GM12878 (cell line): ENCODE measurements around the gene ERG. TPM values are rescaled to one million over a fixed set of nuclear protein-coding genes. Genes with fewer than 3 reads are reported as not detected.

Source experiments
- ATAC-seq: fragments of 200-7000 bp; cut with Tn5 transposase; 3 replicates; pipeline ENCODE4 v1.9.1; 2020; ENCODE audit warnings: mild to moderate bottlenecking, moderate library complexity
- BruUV-seq: library from RNA; stranded (reverse); fragments of 400-500 nt; replicated peaks from 2 replicates; lab custom pipeline; 2021; lab: Mats Ljungman, UMichigan
- CTCF ChIA-PET: fragments of 300-600 bp; sonication (Branson Sonifier 250); formaldehyde crosslinking; extraction: SDS; loops from one replicate; lab custom pipeline; 2021; ENCODE audit warnings: inconsistent platforms; lab: Yijun Ruan, JAX
- POLR2A ChIA-PET: fragments of 350-600 bp; formaldehyde crosslinking; extraction: SDS; loops from one replicate; lab custom pipeline; 2021; ENCODE audit warnings: inconsistent platforms; lab: Charles Lee
- RAD21 ChIA-PET: fragments of 300-600 bp; sonication (Branson Sonifier 250); formaldehyde crosslinking; loops from one replicate; lab custom pipeline; 2023; ENCODE audit warnings: antibody characterized with exemption; ENCODE audit not compliant: unreplicated experiment; lab: Charles Lee
- SMC1A ChIA-PET: fragments of 300-600 bp; sonication (Branson Sonifier 250); formaldehyde crosslinking; loops from one replicate; lab custom pipeline; 2023; ENCODE audit not compliant: unreplicated experiment, uncharacterized antibody; lab: Charles Lee
- DNase-seq: peaks from one replicate; pipeline ENCODE4 v3.0.0-alpha.2; 2011; ENCODE audit warnings: low read depth, low spot score
- FAIRE-seq: peaks from 3 replicates; lab custom pipeline; 2011; peaks lifted over from hg19 to GRCh38; lab: Jason Lieb, UNC
- H2AFZ ChIP-seq: 2 replicates; pipeline ENCODE4 v1.6.0; 2011; ENCODE audit warnings: low read depth, low read length, control low read depth; ENCODE audit not compliant: control insufficient read depth
- H3K27ac ChIP-seq: 2 replicates; pipeline ENCODE4 v1.5.1; 2011; ENCODE audit warnings: control low read depth; ENCODE audit not compliant: control insufficient read depth, insufficient read depth
- H3K27me3 ChIP-seq, 2 experiments: replicated peaks in 1 of 2; 2 replicates each; pipeline versions ENCODE4 v1.6.0 to v1.6.1; 2011; ENCODE audit warnings: low read length in 1 of 2; ENCODE audit not compliant: control insufficient read depth in 2 of 2, insufficient read depth in 2 of 2
- H3K36me3 ChIP-seq, 2 experiments: 2 replicates each; pipeline ENCODE4 v1.5.1; 2011; ENCODE audit warnings: low read length in 1 of 2; ENCODE audit not compliant: control insufficient read depth in 2 of 2, insufficient read depth in 2 of 2
- H3K4me1 ChIP-seq: 2 replicates; pipeline ENCODE4 v1.6.1; 2011; ENCODE audit warnings: mild to moderate bottlenecking, low read length, moderate library complexity, mixed read lengths; ENCODE audit not compliant: control insufficient read depth, insufficient read depth
- H3K4me2 ChIP-seq: 2 replicates; pipeline ENCODE4 v1.6.0; 2011; ENCODE audit warnings: control low read depth; ENCODE audit not compliant: control insufficient read depth, insufficient read depth
- H3K4me3 ChIP-seq: fragments of 200-600 bp; sonication (generic); 2 replicates; pipeline ENCODE4 v1.5.1; 2016
- H3K79me2 ChIP-seq: 2 replicates; pipeline ENCODE4 v1.6.0; 2011; ENCODE audit warnings: low read length; ENCODE audit not compliant: control insufficient read depth, insufficient read depth
- H3K9ac ChIP-seq: 2 replicates; pipeline ENCODE4 v1.8.0; 2011; ENCODE audit warnings: low read length, control low read depth, mixed read lengths; ENCODE audit not compliant: control insufficient read depth, insufficient read depth
- H3K9me3 ChIP-seq: replicated peaks from 3 replicates; pipeline ENCODE4 v1.5.1; 2011; ENCODE audit warnings: mild to moderate bottlenecking, low read length; ENCODE audit not compliant: control insufficient read depth, insufficient read depth
- H4K20me1 ChIP-seq: 2 replicates; pipeline ENCODE4 v1.6.0; 2011; ENCODE audit not compliant: control insufficient read depth, insufficient read depth
- CBX3 ChIP-seq: fragments of 200-600 bp; sonication (generic); IDR thresholded peaks from 2 replicates; pipeline ENCODE4 v1.6.1; 2016; ENCODE audit warnings: low read depth, borderline replicate concordance
- CBX5 ChIP-seq: sonication (generic); IDR thresholded peaks from 2 replicates; pipeline ENCODE4 v1.6.1; 2016; ENCODE audit warnings: low read depth, moderate library complexity, mild to moderate bottlenecking, inconsistent platforms
- CHD2 ChIP-seq: IDR thresholded peaks from 2 replicates; pipeline ENCODE4 v1.6.1; 2011; ENCODE audit warnings: low read depth, low read length, improper control_type of control experiment, borderline replicate concordance
- ESRRA ChIP-seq: IDR thresholded peaks from 2 replicates; pipeline ENCODE4 v1.6.1; 2012; ENCODE audit warnings: mild to moderate bottlenecking, low read length, improper control_type of control experiment
- HDAC6 ChIP-seq: fragments of 200-600 bp; sonication (generic); IDR thresholded peaks from one replicate; pipeline ENCODE4 v1.8.0; 2017; ENCODE audit warnings: antibody characterized with exemption; ENCODE audit not compliant: unreplicated experiment
- IRF4 ChIP-seq: IDR thresholded peaks from 2 replicates; pipeline ENCODE4 v1.6.1; 2011; ENCODE audit warnings: low read depth, low read length
- KDM1A ChIP-seq: fragments of 200-600 bp; sonication (generic); IDR thresholded peaks from 2 replicates; pipeline ENCODE4 v1.6.1; 2016; ENCODE audit warnings: borderline replicate concordance
- LARP7 ChIP-seq: fragments of 450-650 bp; IDR thresholded peaks from 2 replicates; pipeline ENCODE4 v1.6.1; 2017; ENCODE audit warnings: mild to moderate bottlenecking
- NFXL1 ChIP-seq: fragments of 450-650 bp; IDR thresholded peaks from 2 replicates; pipeline ENCODE4 v1.6.1; 2017; ENCODE audit warnings: antibody characterized with exemption, mild to moderate bottlenecking, borderline replicate concordance
- NFYB ChIP-seq: IDR thresholded peaks from 2 replicates; pipeline ENCODE4 v1.6.1; 2011; ENCODE audit warnings: low read depth, mild to moderate bottlenecking, low read length, improper control_type of control experiment, moderate library complexity; ENCODE audit not compliant: insufficient read depth
- RBBP5 ChIP-seq: fragments of 200-600 bp; sonication (generic); conservative IDR thresholded peaks from 2 replicates; pipeline ENCODE4 v1.6.1; 2016
- RUNX3 ChIP-seq: IDR thresholded peaks from 2 replicates; pipeline ENCODE4 v1.6.1; 2012; ENCODE audit warnings: low read length, inconsistent platforms
- STAT3 ChIP-seq: IDR thresholded peaks from 2 replicates; pipeline ENCODE4 v1.6.1; 2011; ENCODE audit warnings: low read depth, low read length, improper control_type of control experiment
- SUPT20H ChIP-seq: IDR thresholded peaks from 2 replicates; pipeline ENCODE4 v1.6.1; 2011; ENCODE audit warnings: low read depth, mild to moderate bottlenecking, low read length, moderate library complexity, borderline replicate concordance; ENCODE audit not compliant: control insufficient read depth
- SUZ12 ChIP-seq: fragments of 200-600 bp; sonication (generic); IDR thresholded peaks from one replicate; pipeline ENCODE4 v1.6.1; 2018; ENCODE audit warnings: antibody characterized with exemption, mild to moderate bottlenecking; ENCODE audit not compliant: unreplicated experiment
- ZBED1 ChIP-seq: IDR thresholded peaks from 2 replicates; pipeline ENCODE4 v1.6.1; 2016; ENCODE audit warnings: borderline replicate concordance
- WGBS: methylation state at CpG from one replicate; pipeline ENCODE4 v1.1.6; 2016; ENCODE audit warnings: low lambda C conversion rate; ENCODE audit not compliant: insufficient replicate concordance, insufficient coverage; ENCODE audit errors: missing lambda C conversion rate; 5-methylcytosine and 5-hydroxymethylcytosine counted together
- in situ Hi-C: fragments of 300-500 bp; cut with MboI; formaldehyde crosslinking; loops from 9 replicates; pipeline ENCODE4 v1.14.3; 2018; ENCODE audit warnings: mixed read lengths
- intact Hi-C: fragments of 100-400 bp; cut with micrococcal nuclease; formaldehyde crosslinking; loops from one replicate; pipeline ENCODE4 v1.14.2; 2022; ENCODE audit not compliant: unreplicated experiment
- polyA plus RNA-seq, 11 experiments: library from polyadenylated mRNA; depleted of rRNA in 4 of 11; unstranded in 6 of 11; stranded (reverse) in 5 of 11; fragments of >200 nt; fragmentation: Nextera tagmentation in 4 of 11; fragmentation: Illumina TruSeq in 1 of 11; extraction: Ambion mirVana in 4 of 11; extraction: Trizol in 1 of 11; gene quantifications; 1 replicate in 1 of 11; 2 replicates in 10 of 11; pipeline versions ENCODE4 v1.2.1 to v1.2.3, GENCODE V29; 2011 to 2016; ENCODE audit warnings: inconsistent platforms in 2 of 11, missing spikeins in 2 of 11, low read depth in 1 of 11
- total RNA-seq, 4 experiments: library from RNA; depleted of rRNA in 3 of 4; stranded (reverse); fragments of >200 nt in 3 of 4; fragmentation: Illumina TruSeq in 1 of 4; extraction: Trizol in 1 of 4; gene quantifications; 2 replicates each; pipeline versions ENCODE4 v1.2.1 to v1.2.3, GENCODE V29; 2013 to 2021
- TF ChIP-seq, protein P1 (sequence below): fragments of 450-650 bp; IDR thresholded peaks from 2 replicates; pipeline ENCODE4 v1.6.1; 2016; ENCODE audit warnings: mild to moderate bottlenecking

Gene ERG
- total and polyA plus RNA-seq, 10 of the 15 experiments (the other 5 are each of a cell fraction or from before 2014, with no cell fraction given) = not detected

DNA sequence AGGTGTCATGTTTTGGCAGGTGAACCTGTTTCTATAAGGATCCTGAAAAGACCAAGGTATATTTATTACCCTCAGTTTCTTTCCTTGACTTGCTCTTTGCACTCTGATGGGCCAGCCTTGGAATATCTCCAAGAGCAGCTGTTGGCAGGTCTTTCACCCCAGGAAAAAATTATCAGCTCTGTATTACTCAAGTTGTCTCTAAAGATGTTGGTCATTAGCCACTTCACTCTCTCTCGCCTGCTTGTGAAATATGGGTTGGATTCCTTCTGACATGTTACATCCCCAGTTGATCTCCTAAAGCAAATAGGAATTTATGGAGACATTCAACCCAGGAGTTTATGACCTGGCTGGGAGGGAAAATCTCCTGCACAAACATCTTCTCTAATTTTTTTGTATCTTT, 155.5 kb downstream of the ERG start:
- Histone ChIP-seq H3K4me3 (no peak overlapping the region), H3K4me2 (no peak overlapping the region), H3K27ac (no peak overlapping the region), H3K9me3 (no peaks in the 10 kb centered on the region; the same call in 2 of the 3 replicates), H3K79me2 (no peaks in the 10 kb centered on the region), H2AFZ (no peak overlapping the region), H3K36me3 (no peaks in the 10 kb centered on the region), H3K4me1 (no peaks in the 10 kb centered on the region), H4K20me1 (no peaks in the 10 kb centered on the region), H3K27me3 (no peaks in the 10 kb centered on the region), H3K9ac (no peak overlapping the region)
- ChIA-PET SMC1A (interaction anchor here (1.8 kb wide), 1 partner anchor 126 kb away, joined by 4 read pairs; no protein-coding TSS in a partner anchor), RAD21 (interaction anchor here (1.6 kb wide), 1 partner anchor 10 kb away, joined by 6 read pairs; no protein-coding TSS in a partner anchor), POLR2A (no interaction called here), CTCF (interaction anchor here (2.1 kb wide), 1 partner anchor 10 kb away, joined by 10 read pairs; no protein-coding TSS in a partner anchor)
- DNase-seq (no peak), FAIRE-seq (no peak), ATAC-seq (no peak)
- BruUV-seq = no TSS peak
- intact Hi-C loops = no loop called here
- in situ Hi-C loops = no loop called here
- TF ChIP-seq CBX3 (no peak), IRF4 (no peak), ESRRA (no peak), RBBP5 (no peak), NFXL1 (no peak), NFYB (no peak), HDAC6 (no peak), SUPT20H (no peak), LARP7 (no peak), RUNX3 (no peak), SUZ12 (no peak), STAT3 (no peak), KDM1A (no peak), CBX5 (no peak), CHD2 (no peak), ZBED1 (no peak)
- TF ChIP-seq, protein P1, sequence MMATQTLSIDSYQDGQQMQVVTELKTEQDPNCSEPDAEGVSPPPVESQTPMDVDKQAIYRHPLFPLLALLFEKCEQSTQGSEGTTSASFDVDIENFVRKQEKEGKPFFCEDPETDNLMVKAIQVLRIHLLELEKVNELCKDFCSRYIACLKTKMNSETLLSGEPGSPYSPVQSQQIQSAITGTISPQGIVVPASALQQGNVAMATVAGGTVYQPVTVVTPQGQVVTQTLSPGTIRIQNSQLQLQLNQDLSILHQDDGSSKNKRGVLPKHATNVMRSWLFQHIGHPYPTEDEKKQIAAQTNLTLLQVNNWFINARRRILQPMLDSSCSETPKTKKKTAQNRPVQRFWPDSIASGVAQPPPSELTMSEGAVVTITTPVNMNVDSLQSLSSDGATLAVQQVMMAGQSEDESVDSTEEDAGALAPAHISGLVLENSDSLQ = no peak
- 25% methylated on average over 1 of the region's 1 CpG for WGBS
